KOPT-K1 (cell line): ENCODE measurements around the gene CASKIN1.

Source experiments
- H3K27ac ChIP-seq: fragments of 200-600 bp; sonication (generic); 2 replicates; pipeline ENCODE4 v1.5.1; 2016; ENCODE audit warnings: antibody characterized with exemption, mild to moderate bottlenecking, low read depth, low read length; ENCODE audit not compliant: poor library complexity, severe bottlenecking
- H3K36me3 ChIP-seq: fragments of 200-600 bp; sonication (generic); 2 replicates; pipeline ENCODE4 v1.5.1; 2017; ENCODE audit warnings: antibody characterized with exemption, mild to moderate bottlenecking, low read length, moderate library complexity; ENCODE audit not compliant: insufficient read depth
- H3K9me3 ChIP-seq: fragments of 200-600 bp; sonication (generic); 2 replicates; pipeline ENCODE4 v1.5.1; 2017; ENCODE audit warnings: antibody characterized with exemption, low read length, mild to moderate bottlenecking; ENCODE audit not compliant: insufficient read depth, poor library complexity, severe bottlenecking

The CASKIN1 gene

GRCh38 chr16:2223221-2223941, 27.0 kb upstream of the CASKIN1 start, which contains the start of gene E4F1:
TSS of gene E4F1 (plus strand) at chr16:2223591. CDS start at chr16:2223614, 23 bp downstream.
- Histone ChIP-seq H3K36me3 (peaks cover 16% of the 10 kb centered on the region), H3K9me3 (no peaks in the 10 kb centered on the region), H3K27ac (peak within 1 kb of the TSS; percentile 77)

- H3K9me3 ChIP-seq: no peaks in the 10 kb centered on the region
- peaks cover 17% of the 10 kb centered on the region for H3K36me3 ChIP-seq
- H3K27ac ChIP-seq: no peak overlapping the region
Measured at GRCh38 chr16:2216330-2216729, 19.9 kb upstream of the CASKIN1 start.

- peaks cover 30% of the 10 kb centered on the region for H3K36me3 ChIP-seq
- peak within 1 kb of the TSS; percentile 90 for H3K27ac ChIP-seq
- H3K9me3 ChIP-seq: no peaks in the 10 kb centered on the region
Measured at GRCh38 chr16:2214719-2214968, 18.2 kb upstream of the CASKIN1 start, which contains the start of gene PGP. TSS of gene PGP (minus strand) at chr16:2214840. CDS start at chr16:2214777, 63 bp downstream.

GRCh38 chr16:2213817-2214718, 17.7 kb upstream of the CASKIN1 start:
- peak overlapping the region; percentile 77 for H3K27ac ChIP-seq

DNA sequence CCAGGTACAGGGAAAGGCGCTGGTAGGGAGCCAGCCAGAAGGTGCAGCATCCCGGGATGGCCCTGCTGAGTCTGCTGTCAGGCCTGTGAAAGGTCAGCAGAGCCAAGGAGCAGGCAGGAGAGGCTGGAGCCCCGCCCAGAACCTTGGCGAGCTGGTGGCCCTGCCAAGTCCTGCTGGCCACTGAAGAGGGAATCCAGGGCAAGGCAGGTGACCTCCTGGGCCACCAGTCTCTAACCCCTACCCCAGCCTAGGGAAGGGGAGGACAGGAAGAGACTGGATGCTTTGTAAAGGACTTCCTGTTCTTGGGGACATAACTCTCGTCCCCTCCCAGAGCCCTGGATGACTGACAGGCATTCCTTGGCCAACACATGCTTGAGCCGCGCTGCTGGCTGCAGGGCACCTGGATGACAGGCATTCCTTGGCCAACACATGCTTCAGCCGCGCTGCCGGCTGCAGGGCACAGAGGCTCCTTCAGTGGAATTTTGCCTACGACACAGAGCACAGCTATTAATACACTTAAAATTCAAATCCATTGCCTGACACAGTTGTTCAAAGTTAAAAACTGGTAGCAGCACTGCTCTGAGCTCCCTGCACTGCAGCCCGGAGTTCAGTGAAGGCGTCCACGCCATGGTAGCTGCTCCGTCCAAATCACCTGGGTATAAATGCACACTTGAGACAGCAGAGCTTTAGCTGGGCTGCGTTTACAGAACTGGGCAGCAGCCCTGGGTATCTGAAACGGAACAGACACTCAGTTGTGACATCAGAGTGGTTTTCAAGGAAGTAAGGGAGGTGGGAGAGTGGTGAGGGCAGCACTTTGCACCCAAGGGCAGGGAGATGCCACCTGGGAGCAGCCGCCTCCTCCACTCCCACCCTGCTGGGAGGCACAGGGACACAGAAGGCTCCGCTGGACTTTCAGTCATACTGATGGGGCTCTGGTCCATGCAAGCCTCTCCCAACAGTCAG, 16.2 kb upstream of the CASKIN1 start:
- H3K27ac ChIP-seq: peak overlapping the region; percentile 77
- no peaks in the 10 kb centered on the region for H3K9me3 ChIP-seq
- H3K36me3 ChIP-seq: peaks cover 50% of the 10 kb centered on the region

More at GRCh38 chr16:2213817-2214718, 17.7 kb upstream of the CASKIN1 start:
- Histone ChIP-seq H3K9me3 (no peaks in the 10 kb centered on the region), H3K36me3 (peaks cover 35% of the 10 kb centered on the region)

GRCh38 chr16:2211923-2212347, 15.5 kb upstream of the CASKIN1 start:
- Histone ChIP-seq H3K27ac (no peak overlapping the region), H3K36me3 (peaks cover 57% of the 10 kb centered on the region), H3K9me3 (no peaks in the 10 kb centered on the region)

DNA sequence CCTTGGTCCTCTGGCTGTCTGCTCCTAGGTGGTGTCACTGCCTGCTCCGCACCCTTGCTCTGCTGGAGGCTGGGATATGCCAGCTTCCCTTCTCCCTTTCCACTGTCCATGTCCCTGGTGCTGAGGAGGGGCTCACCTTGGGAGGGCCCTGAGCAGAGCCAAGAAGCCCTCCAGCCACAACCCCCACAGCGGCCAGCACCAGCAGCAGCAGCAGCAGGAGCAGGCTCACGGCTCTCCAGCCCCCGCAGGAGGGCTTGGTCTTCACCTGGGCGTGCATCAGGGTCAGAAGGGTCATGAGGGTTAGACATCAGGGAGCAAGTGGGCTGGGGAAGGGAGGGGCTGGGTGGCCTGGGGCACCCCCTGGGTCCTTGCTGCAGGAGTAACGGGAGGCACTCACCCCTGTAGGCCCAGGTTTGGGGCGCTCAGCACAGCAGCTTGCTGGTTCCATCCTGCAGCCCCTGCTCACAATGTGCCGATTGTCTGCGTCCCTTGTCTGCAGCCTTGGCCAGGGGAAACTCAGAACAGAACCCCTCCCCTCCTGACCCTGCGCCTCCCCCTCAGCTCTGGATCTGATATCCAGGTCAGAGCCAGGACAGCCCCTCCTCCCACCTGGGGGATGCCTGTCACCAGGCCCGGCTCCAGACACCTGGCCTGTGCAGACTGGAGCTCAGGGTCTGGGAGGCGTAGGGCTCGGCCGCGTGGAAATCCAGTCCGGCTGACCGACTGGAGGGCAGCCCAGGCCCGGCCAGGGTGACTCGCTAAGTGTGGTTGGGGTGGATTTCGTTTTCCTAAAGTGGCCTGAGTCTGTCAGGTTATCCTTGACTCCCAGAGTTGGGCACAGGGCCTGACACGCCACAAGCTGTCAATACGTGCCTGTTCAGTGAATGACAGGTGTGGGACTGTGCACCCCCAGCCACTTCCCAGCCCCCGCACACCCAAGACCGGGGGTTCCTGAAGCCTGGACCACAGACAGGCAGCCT, 14.3 kb upstream of the CASKIN1 start, which contains the start of gene BRICD5:
BRICD5 (minus strand) TSS at position 478 of the 980 bp plus-strand sequence; CDS start at position 448, 30 bp downstream.
- H3K36me3 ChIP-seq: peaks cover 60% of the 10 kb centered on the region
- no peaks in the 10 kb centered on the region for H3K9me3 ChIP-seq
- no peak within 1 kb of the TSS for H3K27ac ChIP-seq

GRCh38 chr16:2210009-2210332, 13.6 kb upstream of the CASKIN1 start:
- H3K36me3 ChIP-seq: peaks cover 60% of the 10 kb centered on the region
- no peak overlapping the region for H3K27ac ChIP-seq
- no peaks in the 10 kb centered on the region for H3K9me3 ChIP-seq

DNA sequence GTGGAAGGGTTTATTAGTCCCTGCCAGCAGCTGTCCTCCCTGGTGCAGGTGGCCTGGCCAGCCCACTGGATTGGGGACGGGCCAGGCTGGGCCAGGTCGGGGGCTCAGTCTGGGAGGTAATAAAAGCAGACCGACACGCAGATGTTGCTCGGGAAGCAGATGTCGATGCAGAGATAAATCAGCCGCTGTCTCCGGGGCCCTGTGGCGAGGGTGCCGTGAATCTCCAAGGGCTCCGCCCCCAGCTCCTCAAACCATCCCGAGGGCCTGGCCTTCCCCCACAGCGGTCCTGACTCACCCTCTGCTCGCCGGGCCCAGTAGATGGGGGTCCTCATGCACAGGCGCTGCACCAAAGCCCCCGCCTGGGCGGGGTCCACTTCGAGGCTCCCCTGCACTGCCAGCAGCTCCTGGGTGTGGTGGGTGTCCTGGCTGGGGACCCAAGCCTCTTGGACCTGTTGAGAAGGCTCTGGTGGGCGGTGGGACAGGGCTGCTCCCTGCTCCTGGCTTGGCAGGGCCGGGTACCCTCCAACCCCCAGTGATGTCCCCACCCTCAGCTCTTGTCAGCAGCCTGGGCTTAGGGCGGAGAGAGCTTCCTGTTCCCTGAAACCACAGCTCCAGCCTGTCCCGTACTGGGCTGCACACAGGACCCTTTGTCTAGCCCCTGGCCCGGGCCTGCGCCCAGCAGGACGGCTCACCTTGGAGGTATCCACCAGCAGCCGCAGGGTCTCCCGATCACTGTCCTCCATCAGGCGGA, 13.0 kb upstream of the CASKIN1 start:
- no peaks in the 10 kb centered on the region for H3K9me3 ChIP-seq
- H3K27ac ChIP-seq: no peak overlapping the region
- peaks cover 60% of the 10 kb centered on the region for H3K36me3 ChIP-seq

DNA sequence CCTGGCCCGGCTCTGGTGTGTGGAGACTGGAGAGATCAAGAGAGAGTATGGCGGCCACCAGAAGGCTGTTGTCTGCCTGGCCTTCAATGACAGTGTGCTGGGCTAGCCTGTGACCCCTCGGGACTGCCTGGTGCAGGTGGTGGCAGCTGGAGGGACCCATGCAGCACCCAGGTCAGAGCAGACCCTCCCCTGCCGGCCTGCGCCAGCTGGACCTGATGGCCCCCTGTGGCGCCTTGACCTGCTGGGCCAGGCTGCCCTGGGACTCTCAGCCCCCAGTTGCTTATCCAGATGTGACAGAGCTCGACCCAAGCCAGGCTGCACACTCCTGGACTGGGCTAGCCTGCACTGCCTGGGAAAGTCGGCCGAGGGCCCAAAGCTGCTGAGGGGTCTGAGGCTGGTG, 12.4 kb upstream of the CASKIN1 start:
- Histone ChIP-seq H3K36me3 (peaks cover 60% of the 10 kb centered on the region), H3K9me3 (no peaks in the 10 kb centered on the region), H3K27ac (no peak overlapping the region)

DNA sequence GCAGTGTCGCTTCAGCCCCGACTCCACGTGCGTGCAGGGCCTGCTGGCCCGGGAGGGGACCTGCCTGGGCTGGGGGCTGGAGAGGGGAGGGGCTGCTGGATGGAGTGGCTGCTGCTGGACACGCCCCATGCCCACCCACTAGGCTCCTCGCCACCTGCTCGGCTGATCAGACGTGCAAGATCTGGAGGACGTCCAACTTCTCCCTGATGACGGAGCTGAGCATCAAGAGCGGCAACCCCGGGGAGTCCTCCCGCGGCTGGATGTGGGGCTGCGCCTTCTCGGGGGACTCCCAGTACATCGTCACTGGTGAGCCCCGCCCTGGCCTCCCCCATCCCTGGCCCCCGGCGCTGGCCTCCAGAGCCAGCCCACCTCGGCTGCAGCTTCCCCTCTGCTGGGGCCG, 11.9 kb upstream of the CASKIN1 start:
- no peak overlapping the region for H3K27ac ChIP-seq
- no peaks in the 10 kb centered on the region for H3K9me3 ChIP-seq
- H3K36me3 ChIP-seq: peaks cover 60% of the 10 kb centered on the region

DNA sequence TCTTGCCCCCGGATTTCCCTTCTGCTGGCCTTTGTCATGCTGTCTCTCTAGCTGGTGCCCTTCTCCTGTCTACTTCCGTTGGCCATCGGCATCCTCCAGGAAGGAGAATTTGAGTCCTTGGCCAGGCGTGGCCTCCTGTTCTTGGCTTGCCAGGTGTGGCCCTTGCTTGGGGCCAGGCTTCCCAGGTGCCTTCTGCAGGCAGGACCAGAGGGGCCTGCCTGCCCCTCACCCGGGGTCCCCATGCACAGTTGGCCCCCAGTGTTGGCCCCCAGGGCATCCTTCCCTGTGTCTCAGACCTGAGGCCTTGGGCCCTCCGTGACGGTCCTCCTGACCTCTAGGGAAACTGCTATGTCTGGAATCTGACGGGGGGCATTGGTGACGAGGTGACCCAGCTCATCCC, 11.5 kb upstream of the CASKIN1 start:
- Histone ChIP-seq H3K27ac (no peak overlapping the region), H3K36me3 (peaks cover 57% of the 10 kb centered on the region), H3K9me3 (no peaks in the 10 kb centered on the region)

- Histone ChIP-seq H3K36me3 (peaks cover 47% of the 10 kb centered on the region), H3K27ac (peak overlapping the region; percentile 90), H3K9me3 (no peaks in the 10 kb centered on the region)
Measured at GRCh38 chr16:2206780-2207433, 10.5 kb upstream of the CASKIN1 start.
